Activated T-helper 1 cell treated with Interleukin-2 at 50 U/mL for 16 hours (primary cell): ENCODE results near the gene TMEM178B.

Experiments
- DNase-seq: peaks from one replicate; pipeline ENCODE4 v3.0.0-alpha.2; 2020; ENCODE audit warnings: low read depth

The TMEM178B gene

DNA sequence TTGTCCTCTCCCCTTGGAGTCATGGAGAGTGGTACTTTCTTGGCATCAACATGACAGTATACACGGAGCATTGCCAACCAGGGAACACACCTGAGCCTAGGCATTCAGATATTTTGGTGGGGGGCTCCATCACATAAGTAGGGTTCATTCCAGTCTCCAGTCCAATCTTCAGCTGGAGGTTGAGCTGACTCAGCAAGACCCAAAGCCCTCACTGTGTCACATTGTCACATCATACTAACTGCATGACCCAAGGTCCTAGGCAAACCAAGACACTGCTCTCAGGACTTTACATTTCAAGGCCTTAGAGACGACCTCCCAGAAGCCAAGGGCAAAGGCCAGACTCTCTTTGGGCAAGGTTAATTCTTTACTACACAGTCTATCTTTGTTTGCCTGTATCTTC, 190.1 kb downstream of the TMEM178B start:
- no peak for DNase-seq

- no peak for DNase-seq
These were observed 190.6 kb downstream of the TMEM178B start for GRCh38 chr7:141264511-141264910.

GRCh38 chr7:141265668-141266067, 191.8 kb downstream of the TMEM178B start:
- no peak for DNase-seq

DNA sequence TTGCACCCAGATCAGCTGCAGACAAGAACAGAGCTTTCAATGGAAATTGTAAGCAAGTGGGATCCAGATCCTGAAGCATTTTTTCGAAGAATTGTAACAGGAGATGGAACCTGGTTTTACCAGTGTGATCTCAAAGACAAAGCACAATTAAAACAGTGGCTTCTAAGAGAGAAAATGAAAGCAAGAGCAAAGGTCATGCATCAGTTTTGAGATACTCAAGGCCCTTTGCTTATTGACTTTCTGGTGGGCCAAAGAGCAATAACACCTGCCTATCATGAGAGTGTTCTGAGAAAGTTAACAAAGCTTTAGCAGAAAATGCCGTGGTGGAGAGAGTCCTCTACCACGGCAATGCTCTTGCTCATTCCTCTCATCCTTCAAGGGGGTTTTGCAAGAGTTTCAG, 194.8 kb downstream of the TMEM178B start:
- no peak for DNase-seq

- DNase-seq, result no peak
These were observed 197.6 kb downstream of the TMEM178B start for GRCh38 chr7:141271451-141271850.

DNA sequence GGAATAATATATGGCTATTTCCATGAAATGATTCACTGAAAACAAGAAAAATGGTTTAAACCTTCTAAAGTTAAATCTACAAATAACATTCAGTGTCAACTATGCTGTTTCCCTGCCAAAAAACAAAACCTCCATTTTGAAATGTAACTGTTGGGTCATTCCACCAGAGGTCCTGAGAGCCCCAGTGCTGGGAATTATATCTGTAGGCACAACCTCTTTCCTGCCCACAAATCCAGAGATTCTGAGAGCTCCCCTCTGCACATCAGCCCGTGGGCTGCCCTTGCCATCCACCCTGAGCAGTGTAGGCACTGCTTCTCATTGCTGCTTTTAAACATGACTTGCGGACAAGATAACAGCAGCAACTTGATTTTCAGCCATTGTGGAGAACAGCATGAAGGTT, 198.6 kb downstream of the TMEM178B start:
- no peak for DNase-seq

- DNase-seq, result no peak
These were observed 201.5 kb downstream of the TMEM178B start for GRCh38 chr7:141275350-141275749.

GRCh38 chr7:141276031-141276430, 202.2 kb downstream of the TMEM178B start:
- no peak for DNase-seq

GRCh38 chr7:141280100-141280499, 206.2 kb downstream of the TMEM178B start:
- no peak for DNase-seq

DNA sequence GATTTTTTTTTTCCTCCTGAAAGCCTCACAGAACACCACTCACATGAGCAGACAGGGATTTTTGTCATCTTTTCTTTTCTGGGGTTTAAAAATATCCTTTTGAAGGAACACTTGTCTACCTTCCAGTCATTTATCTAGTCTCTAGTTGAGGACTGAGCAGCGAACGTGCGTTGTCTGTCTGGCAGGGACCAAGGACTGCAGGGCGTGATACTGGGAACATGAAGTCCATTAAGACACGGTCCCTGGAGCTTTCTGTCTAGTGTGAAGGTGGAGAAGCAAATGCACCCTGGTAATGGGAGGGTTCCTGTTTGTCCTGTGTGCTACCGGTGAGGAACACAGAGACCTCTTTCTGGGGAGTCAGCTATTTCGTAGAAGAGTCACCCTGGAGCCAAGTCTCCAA, 207.4 kb downstream of the TMEM178B start:
- no peak for DNase-seq

- no peak for DNase-seq
These were observed 212.7 kb downstream of the TMEM178B start for GRCh38 chr7:141286522-141286921.

DNA sequence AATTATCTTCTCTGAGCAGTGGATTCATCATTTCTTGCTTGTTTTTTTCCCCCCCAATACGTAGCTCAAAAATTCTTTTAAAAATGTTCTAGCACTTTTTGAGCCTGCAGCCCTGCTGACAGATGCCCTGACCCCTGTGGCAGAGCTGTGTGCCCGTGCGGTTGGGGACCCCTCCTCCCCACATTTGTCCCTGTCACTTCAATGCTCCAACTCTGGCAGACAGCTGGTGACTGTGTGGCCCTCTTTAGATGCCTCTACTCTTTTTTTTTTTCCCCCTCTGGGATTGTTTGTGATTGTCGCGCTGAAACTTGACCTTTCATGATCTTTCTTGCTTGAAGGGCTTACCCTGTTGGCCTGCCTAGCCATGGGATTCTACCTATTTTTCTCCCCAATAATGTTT, 214.1 kb downstream of the TMEM178B start:
- DNase-seq, result no peak

- no peak for DNase-seq
These were observed 214.8 kb downstream of the TMEM178B start for GRCh38 chr7:141288626-141289025.

GRCh38 chr7:141290365-141290764, 216.5 kb downstream of the TMEM178B start:
- DNase-seq, result no peak

GRCh38 chr7:141290973-141291372, 217.1 kb downstream of the TMEM178B start:
- no peak for DNase-seq

DNA sequence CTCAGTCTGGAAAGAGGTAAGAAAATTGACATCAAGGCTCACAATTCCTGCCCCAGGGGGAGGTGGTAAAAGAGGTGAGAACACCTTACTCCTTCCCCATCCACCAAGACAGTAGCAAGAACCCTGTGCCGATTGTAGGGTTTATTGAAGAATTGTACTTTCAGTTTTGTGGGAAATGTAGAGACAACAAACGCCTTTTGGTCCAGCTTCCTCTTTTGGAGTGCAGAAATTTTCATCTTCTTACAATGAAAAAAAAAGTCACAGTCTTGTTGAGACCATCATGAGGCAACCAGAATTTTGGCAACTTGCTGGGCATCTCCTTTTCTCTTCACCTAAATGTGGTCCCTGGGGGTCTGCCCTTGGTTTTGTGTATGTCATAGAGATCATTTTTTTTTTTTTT, 217.7 kb downstream of the TMEM178B start:
- no peak for DNase-seq

- no peak for DNase-seq
These were observed 220.4 kb downstream of the TMEM178B start for GRCh38 chr7:141294143-141294829.

- DNase-seq, result no peak
These were observed 221.6 kb downstream of the TMEM178B start for GRCh38 chr7:141295367-141295895.

GRCh38 chr7:141300816-141301215, 227.0 kb downstream of the TMEM178B start:
- no peak for DNase-seq

GRCh38 chr7:141301544-141301943, 227.7 kb downstream of the TMEM178B start:
- no peak for DNase-seq

- DNase-seq, result no peak
These were observed 228.8 kb downstream of the TMEM178B start for GRCh38 chr7:141302617-141303016.

- DNase-seq, result no peak
These were observed 230.4 kb downstream of the TMEM178B start for GRCh38 chr7:141304291-141304690.

DNA sequence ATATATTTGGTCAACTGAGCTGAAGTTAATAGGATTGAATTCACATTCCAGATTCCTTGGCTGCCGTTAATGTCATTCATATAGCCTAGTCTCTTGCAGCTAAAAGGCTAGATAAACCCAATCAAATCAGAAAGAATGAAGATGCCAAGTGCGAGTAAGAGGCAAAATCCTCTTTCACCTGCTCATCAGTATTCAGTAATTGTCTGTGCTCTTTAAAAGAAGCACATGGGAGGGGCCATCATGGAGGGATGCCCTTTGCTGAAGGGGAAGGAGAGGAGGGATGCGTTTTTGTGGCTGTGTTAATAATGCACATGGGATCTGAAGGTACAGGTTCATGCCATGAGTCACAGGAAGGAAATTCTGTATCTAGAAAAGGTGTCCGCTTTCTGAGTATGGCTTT, 232.2 kb downstream of the TMEM178B start:
- no peak for DNase-seq

DNA sequence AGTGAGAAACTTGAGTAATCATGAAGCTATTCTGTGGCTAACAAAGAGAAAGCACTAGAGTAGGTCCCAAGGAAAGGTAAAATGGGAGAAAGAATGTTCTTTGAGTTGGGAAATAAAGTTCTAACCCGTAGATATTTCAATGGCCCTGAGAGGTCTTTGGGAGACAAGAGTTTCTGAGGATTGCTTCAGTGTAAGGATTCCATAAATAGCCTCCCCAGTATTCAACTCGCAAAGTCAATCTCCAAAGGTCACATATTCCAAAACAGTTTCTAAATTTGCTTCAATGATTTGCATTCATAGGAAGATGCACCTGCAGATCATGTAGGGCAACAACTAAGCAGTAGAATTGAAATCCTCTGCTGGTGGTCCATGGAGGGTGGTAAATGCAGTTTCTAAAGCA, 238.5 kb downstream of the TMEM178B start:
- no peak for DNase-seq
